Kidney glomerular epithelial cell (primary cell): ENCODE results near the gene APOBEC3A.
"Not testable (repeated sequence)": the region's sequence is repeated elsewhere in the genome, so short reads cannot be mapped to it uniquely, and the experiment has no call there.

ENCODE experiments used
- DNase-seq: peaks from one replicate; lab custom pipeline; 2025; lab: John Stamatoyannopoulos, UW

The APOBEC3A gene

DNA sequence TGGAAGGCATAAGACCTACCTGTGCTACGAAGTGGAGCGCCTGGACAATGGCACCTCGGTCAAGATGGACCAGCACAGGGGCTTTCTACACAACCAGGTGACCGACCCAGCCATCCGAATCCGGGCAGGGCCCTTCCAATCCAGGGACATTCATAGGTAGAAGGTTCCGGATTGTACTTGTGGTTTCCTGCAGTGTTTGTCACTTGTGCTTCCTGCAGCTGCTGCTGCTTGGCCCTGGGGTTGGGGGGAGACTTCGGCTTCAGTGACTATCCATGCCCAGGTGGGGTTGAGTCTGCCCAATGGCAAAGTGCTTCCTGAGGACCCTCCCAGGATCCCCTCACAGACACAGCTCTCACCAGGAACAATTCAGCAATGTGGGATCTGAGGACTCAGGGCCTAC is 2.2 kb downstream of the APOBEC3A start:
- no peak for DNase-seq

DNA sequence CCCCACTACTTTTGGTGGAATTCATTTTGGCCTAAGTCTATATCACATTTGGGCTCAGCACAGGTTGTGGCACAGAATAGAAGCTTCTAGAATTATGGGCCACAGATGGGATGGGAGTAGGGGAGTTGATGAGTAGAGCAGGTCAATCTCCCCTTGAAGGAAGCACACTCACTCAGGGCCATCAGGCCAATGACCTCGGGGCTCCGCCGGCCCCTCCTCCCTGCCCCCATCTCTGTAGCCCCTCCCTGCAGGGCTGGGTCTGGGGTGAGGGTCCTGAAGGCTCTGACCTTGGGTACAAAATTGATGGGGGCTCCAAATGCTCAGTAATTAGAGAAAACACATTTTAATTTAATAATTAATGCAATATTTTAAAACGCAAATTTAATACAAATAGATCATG is 3.3 kb downstream of the APOBEC3A start:
- DNase-seq: not testable (repeated sequence)

DNA sequence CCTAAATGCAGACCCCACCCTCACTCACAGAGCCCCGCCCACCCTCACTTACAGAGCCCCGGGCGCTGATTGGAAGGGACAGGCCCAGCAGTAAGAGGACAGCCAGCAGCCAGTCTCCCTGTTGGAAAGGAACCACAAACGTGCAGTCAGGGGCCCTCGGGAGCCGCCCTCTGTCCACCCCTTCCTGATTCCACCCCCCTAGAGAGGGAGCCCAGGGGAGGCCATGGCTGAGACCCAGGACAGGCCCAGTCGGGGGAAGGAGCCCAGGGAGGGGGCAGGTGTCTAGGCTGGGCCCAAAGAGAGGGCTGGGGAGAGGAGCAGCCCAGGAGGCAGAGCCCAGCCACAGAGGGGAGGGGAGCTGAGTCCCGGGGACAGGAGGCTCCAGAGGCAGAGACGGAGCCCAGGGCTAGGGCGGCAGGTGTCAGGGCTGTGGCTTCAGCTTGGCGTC is 5.9 kb downstream of the APOBEC3A start:
- DNase-seq: not testable (repeated sequence)

DNA sequence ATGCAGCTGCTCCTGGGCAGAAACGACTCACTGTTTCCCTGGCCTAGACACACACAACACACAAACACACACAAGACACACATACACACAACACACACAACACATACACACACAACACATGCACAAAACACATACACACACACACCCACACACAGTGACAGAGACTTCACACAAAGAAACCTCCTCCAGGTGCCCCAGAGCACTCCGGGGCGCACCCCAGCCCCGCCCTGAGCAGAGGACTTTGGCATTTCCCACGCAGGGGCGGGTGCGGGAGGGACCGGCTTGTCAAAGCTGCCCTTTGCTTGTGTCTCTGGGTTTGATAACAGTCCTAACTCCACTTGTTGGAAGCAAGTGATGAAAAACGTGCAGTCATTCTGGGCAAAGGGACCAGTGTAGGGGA is 6.5 kb downstream of the APOBEC3A start:
- DNase-seq: no peak

DNA sequence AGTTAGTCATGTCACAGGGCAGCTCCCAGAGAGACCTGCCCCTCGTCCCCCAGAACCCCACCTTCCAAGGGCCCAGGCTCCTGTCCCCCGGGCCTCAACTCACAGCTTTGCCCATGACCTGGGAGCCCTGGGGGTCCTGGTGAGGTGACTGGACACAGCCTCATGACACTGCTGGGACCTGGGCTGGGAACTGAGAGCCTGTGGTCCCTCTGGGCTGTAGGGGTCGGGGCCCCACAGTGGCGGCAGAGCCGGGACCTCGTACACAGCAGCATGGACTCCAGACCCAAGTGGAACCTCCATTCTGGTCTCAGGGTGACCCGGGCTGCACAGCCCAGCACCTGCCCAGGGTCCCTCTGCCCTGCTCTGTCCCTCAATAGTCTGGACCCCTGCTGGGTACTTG is 6.9 kb downstream of the APOBEC3A start:
- no peak for DNase-seq

DNA sequence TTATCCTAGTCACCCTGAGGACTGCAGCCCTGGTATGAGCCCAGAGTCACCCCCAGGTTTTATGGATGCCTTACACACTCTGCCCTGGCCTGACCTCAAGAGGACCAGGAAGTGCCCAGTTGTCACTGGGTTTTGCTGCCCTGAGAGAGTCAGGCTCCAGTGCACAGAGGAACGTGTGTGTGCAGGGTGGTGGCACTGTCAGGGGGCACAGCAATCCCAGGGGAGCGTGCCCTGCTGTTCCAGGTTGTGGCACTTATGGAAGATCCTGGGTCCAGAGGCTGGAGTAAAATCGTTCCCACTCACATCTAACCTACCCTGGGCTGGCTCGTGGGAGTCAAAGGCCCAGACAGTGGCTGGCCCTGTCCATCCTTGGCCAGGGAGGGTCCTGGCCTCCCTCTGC is 7.6 kb downstream of the APOBEC3A start:
- DNase-seq: no peak

DNA sequence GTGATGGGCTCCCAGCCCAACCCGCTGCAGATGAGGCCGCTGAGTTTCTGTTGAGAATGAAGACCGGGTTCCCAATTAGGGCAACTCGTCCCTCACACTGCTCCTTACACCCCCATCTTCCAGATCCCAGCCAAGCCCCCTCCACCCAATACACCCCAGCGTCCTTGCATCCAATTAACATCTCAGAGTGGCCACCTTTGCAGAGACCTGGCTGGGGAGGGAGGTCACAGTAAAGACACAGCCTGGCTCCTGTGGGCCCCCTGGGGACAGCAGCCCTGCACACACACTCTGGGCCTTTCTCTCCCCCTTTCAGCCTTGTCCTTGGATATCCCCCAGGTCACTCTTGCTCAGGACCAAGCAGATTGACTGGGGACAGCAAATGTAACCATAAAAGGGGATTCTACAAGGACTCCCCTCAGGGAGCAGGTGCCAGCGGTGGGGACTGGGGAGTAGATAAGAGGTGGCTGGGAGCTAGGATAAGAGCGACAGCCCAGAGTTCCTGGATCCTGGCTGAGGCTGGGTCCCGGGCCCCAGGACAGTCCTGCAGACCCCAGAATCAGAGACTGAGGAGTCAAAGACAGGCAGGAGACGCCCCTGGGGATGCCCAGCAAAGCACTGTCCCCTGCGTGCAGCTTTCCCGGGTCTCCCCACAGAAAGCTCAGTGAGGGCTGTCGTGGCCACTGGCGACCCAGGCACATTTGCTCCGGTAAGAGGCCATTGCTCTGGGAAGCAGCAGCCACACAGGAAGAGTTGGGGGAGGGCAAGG is 8.4 kb downstream of the APOBEC3A start:
- no peak for DNase-seq

DNA sequence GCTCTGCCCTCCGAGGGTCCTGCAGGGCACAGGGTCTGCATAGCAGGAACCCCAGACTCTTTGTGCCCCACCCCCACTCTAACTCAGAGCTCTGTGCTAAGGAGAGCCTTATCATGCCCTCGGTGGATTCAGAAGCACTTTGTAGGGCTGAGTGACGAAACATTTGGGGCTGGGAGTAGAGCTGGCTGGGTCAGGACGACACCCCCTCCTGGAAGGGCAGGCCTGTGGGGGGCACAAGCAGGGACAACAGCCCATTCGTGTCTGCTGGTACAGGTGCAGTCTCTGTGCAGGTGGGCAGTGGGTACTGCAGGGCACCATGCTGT is 8.9 kb downstream of the APOBEC3A start:
- DNase-seq: no peak

DNA sequence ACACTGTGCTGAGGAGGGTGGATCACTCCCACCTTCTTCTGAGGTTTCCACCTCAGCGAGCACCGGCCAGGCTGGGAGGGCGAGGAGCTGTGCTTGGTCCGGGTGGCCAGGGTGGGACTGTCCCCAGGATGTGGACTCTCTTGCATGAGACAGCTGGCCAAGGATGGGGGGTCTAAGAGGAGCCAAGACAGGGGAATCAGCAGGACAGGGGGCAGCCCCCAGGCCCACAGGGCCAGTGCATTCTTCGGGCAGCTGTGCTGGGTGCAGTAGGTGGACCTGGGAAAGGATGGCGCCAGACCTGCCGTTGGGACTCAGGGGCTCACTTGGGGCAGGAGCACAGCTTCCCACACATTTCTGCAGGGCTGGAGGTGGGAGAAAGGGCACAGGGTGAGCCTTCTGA is 9.5 kb downstream of the APOBEC3A start:
- DNase-seq: no peak

DNA sequence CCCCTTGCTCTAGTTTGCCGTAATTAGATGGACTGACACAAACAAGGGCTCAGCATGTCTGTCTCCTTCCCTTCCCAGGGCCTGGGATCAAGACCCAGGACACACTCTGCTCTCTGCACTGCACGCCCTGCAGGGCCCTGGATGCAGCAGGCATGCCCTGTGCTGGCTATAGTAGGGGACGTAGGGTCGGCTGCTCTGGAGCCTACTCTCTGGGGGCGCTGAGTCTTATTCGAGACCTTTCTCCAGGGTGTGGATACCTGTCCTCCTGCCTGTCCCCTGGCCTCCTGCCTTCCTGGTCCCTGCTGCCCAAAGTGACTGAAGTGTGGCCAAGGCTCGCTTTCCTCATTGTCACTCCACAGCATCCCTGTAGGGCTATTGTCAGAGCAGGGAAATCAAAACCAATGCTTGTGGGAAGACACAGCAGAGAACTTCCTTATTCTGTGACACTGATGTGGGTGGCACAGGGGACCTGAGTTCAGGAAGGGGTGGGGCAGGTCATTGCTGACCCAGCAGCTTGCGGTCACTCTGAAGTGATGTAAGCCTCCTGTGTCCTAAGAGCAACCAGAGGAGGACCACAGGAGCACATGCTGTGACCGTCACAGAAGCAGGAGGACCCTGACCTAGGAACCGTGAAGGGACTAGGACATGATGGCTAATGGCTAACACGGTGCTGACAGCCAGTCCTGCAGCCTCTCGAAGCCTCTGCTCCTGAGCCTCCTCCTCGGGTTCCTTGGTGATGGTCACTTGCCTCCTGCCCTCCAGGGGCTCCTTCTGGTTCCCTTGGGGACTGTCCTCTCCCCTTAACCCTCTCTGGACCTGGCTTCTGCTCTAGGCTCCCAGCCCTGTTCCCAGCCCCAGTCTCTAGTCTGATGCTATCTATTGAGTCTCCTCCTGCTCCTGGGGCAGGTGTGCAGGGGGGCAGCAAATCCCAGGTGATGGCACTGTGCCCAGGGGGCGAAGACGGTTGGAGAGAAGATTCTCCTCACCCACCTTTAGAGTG is 10.3 kb downstream of the APOBEC3A start:
- no peak for DNase-seq

DNA sequence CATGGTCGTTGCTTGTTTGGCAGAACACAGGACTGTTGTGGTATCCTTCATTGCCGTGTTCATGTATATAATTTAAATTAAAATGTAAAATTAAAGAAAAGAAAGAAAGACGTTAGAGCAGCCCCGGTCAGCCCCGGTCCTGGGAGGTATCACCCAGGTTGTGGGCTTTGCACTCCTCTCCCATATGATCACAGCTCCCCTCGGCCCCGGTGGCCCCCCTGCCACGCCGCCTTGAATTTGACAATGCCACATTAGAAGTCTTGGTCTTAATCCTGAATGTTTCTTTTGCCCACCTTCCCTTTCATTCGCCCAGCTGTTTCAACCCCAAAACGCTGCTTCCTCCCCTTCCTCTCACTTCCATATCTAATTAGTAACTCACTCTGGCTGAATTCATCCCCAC is 11.4 kb downstream of the APOBEC3A start:
- no peak for DNase-seq

DNA sequence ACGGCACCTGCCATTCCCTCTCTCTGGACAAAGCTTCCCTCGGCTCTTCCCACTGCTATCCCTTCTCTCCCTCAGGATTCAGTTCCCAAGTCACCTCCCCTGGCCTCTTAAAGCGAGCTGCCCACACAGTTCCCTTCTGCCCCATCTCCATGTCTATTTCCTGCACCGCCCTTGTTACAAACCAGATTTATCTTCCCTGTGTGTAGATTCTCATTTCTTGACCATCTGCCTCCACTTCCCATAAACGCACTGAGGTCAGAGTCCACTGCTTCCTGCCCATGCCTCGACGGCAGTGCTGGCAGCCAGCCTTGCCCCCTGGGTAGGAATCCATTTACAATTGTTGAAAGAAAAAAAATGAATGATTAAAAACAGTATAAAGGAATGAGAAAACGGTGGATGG is 13.1 kb downstream of the APOBEC3A start:
- no peak for DNase-seq

DNA sequence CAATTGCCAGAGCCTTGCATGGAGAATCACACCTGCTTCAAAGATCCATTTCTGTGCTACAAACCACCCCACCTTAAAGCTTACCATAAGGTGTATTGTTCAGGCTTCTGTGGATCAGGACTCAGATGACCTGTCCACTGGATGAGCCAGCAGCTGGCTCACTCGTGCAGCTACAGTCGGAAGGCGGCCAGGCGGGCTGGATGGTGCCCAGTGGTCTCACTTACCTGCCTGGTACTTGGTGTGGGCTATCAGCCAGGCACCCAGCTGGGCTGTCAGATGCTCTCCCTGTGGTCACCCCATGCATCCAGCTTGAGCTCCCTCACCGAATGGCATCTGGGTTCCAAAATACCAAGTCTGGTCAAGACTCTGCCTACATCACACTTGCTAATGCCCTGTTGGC is 13.8 kb downstream of the APOBEC3A start:
- no peak for DNase-seq

DNA sequence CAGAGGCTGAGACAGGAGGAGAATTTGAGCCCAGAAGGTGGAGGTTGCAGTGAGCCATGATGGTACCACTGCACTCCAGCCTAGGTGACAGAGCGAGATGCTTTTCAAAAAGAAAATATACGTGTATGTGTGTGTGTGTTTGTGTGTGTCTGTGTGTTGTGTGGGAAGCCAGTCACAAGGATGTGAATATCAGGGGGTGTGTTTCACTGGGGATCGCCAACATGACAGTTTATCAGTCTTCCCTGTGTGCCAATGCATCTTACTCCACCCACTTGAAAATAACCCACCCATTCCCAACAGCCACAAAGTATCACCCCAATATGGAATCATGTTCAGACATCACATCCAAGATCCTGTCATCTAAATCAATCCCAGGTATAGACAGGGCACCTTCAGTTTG is 14.4 kb downstream of the APOBEC3A start:
- DNase-seq: no peak

DNA sequence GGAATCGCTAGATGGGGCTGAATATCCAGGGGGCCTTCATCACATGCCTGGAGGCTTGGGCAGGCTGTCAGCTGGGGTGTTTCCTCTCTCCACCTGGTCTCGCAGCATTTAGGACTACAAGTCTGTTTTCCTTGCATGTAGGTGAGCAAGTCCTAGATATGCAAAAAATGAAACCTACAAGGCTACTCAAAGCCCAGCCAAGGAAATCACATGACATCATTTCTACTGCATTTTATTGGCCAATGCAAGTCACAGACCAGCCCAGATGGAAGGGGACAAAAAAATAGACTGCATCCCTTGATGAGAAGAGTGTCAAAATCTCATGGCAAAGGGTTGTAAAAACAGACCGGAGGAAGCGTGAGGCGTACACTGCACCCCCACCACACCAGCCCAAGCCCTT is 15.1 kb downstream of the APOBEC3A start:
- no peak for DNase-seq

DNA sequence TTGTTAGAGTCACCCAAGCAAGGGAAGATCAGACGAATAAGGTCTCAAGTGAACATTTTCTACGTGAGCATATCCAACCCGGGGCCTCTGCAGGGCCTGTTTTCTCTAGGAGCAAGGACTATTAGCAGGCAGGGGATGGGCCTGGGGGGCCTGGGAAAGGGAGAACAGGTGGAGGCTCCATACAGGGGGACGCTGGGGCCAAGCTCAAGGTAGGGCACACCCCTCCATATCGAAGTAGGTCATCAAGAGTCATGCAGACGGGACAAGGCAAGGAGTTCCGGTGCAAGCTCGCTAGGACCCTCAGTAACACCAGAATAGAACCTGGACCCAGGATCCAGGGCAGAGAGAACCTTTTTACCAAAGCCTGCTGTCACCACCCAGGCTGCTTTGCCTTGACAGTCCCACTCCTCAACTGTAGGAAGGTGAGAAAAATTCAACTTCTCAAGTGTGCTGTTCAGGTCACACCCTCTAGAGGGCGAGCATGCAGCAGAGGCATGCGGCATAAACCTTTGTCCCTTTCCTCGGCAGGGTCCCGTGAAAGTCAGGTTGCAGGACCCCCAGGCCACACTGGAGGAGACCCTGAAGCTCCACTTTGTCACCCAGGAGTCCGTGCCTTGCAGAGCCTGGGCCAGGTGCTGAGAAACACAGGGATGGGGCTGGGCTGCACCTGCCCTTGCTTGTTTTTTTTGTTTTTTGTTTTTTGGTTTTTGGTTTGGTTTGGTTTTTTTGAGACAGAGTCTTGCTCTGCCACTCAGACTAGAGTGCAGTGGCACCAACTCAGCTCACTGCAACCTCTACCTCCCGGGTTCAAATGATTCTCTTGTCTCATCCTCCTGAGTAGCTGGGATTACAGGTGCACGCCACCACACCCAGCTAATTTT is 16.1 kb downstream of the APOBEC3A start:
- DNase-seq: no peak

DNA sequence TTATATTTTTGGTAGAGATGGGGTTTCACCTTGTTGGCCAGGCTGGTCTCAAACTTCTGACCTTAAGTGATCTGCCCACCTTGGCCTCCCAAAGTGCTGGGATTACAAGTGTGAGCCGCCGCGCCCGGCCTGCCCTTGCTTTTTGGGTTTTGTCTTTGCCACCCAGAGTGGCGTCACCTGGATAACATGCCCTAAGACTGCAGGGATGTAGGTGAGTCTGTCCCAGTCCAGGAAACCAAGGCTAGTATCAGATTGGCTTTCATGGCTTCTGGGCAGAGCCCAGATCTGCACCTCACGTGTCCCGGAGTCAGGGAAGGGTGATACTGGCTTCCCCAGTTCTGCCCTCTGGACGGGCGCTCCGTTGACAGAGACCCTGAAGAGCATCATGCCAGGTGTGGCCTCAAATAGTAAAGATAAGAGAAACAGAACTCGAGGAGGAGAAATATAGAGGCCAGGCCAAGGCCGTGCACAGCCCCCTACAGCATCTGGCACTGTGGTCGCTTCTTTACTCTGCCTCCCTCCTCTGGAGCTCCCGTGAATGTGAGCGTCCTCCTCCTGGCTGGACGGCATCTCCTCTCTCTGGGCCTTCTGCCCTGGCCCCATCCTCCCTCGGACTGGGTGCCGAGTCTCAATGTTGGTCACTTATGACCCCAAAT is 16.9 kb downstream of the APOBEC3A start:
- no peak for DNase-seq

DNA sequence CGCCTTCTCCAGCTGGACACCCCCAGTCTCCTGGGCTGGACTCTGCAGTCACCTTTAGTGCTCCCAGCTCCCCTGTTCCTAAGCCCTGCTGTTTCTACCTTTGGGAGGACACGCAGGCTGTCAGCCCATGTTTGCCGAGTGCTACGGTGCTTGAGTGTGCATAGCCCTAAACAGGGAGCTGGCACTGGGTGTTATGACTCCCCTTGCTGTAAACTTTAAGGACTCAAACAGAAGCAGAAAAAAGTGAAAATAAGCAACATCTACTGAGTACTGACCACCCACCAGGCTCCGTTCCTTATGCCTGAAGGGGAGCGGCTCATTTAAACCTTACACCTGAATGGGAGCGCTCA is 17.4 kb downstream of the APOBEC3A start:
- no peak for DNase-seq

DNA sequence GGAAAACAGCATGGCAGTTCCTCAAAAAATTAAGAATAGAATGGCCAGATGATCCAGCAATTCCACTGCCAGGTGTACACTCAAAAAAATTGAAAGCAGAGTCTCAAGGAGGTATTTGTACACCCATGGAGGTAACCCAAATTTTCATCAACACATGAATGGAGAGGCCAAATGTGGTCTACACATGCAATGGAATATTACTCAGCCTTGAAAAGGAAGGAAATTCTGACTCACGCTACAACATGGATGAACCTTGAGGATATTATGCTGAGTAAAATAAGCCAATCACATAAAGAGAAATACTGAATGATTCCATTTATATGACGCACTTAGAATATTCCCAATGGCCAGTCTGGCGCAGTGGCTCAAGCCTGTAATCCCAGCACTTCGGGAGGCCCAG is 19.9 kb downstream of the APOBEC3A start:
- DNase-seq: not testable (repeated sequence)

DNA sequence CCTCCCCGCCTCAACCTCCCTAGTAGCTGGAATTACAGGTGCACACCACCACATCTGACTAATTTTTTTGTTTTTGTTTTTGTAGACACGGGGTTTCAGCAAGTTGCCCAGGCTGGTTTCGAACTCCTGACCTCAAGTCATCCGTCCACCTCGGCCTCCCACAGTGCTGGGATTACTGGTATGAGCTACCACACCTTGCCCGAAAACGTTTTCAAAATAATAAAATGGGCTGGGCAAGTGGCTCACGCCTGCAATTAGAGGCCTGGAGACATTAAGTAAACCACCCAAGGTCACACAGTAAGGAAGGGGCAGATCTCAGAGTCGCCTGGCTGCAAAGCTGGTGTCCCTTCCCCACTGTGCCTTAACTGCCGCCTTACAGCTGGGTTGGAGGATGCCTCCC is 23.2 kb downstream of the APOBEC3A start:
- not testable (repeated sequence) for DNase-seq
